ENCODE data around the gene OR7C2.

The OR7C2 gene

GRCh38 chr19:14979476-14980255, 38.4 kb downstream of the OR7C2 start, which contains the start of gene SLC1A6:
Gene SLC1A6, minus strand, starts transcription at chr19:14979864. Its CDS starts 6,954 bp downstream, at chr19:14972910.
- no peak for DNase-seq

GRCh38 chr19:14985133-14985532, 43.8 kb downstream of the OR7C2 start:
- no peak for DNase-seq

Measured in NCI-H1436 treated with DMSO at 0.1 percent for 48 hours (cell line).